Uterus (tissue), 4 donors: Measurements from ENCODE around the gene ESRRG. TPM values are rescaled to one million over a fixed set of nuclear protein-coding genes. Genes with fewer than 3 reads are reported as not detected.

Experiments
- DNase-seq, 2 donors: peaks; one replicate each; pipeline ENCODE4 v3.0.0-alpha.2; 2019 to 2020
- H3K27ac ChIP-seq, 2 donors: fragments of 200-600 bp; sonication (generic); 1 replicate in 1 of 2; 2 replicates in 1 of 2; pipeline ENCODE4 v1.5.1; 2016 to 2018
- H3K27me3 ChIP-seq, 2 donors: fragments of 200-600 bp; sonication (generic); one replicate each; pipeline ENCODE4 v1.5.1; 2018 to 2019; ENCODE audit warnings: control low read depth in 1 of 2
- H3K36me3 ChIP-seq, 2 donors: fragments of 200-600 bp; sonication (generic); one replicate each; pipeline ENCODE4 v1.5.1; 2019; ENCODE audit warnings: control low read depth in 1 of 2
- H3K4me1 ChIP-seq, 2 donors: fragments of 200-600 bp; sonication (generic); one replicate each; pipeline ENCODE4 v1.5.1; 2018 to 2019; ENCODE audit warnings: control low read depth in 1 of 2
- H3K4me3 ChIP-seq, 2 donors: fragments of 200-600 bp; sonication (generic); 1 replicate in 1 of 2; 2 replicates in 1 of 2; pipeline ENCODE4 v1.5.1; 2018 to 2019; ENCODE audit warnings: mild to moderate bottlenecking in 1 of 2
- H3K9me3 ChIP-seq, 2 donors: fragments of 200-600 bp; sonication (generic); one replicate each; pipeline ENCODE4 v1.5.1; 2019; ENCODE audit warnings: control low read depth in 1 of 2
- CTCF ChIP-seq, 4 experiments: fragments of 200-600 bp in 2 of 4; fragments of 450-650 bp in 2 of 4; sonication (generic) in 2 of 4; IDR thresholded peaks; one replicate each; pipeline ENCODE4 v1.5.1; 2016 to 2019; ENCODE audit warnings: antibody characterized with exemption in 4 of 4, mild to moderate bottlenecking in 2 of 4, moderate library complexity in 1 of 4
- POLR2A ChIP-seq, 2 donors: fragments of 450-650 bp; IDR thresholded peaks; one replicate each; pipeline ENCODE4 v1.6.1; 2016; ENCODE audit warnings: antibody characterized with exemption in 2 of 2, mild to moderate bottlenecking in 1 of 2, moderate library complexity in 1 of 2
- intact Hi-C: fragments of 100-400 bp; cut with DNase I; formaldehyde crosslinking; loops from one replicate; pipeline ENCODE4 v1.15.1; 2023; ENCODE audit warnings: low total_unique reads
- total RNA-seq, 4 donors: library from RNA; depleted of rRNA in 3 of 4; stranded (reverse); fragments of >200 nt in 3 of 4; gene quantifications; one replicate each; pipeline versions ENCODE4 v1.1.0 to v1.2.4, GENCODE V29; 2014 to 2023
- donor health status: DM: yes; HTN: yes; CAD: no.

Gene ESRRG
- total RNA-seq, 4 donors from 2014 or later, result 0.21 to 14.6 (median 0.29) TPM; not detected in 1

- H3K4me1 ChIP-seq, result no peaks in the 10 kb centered on the region
- no peak for DNase-seq
- no peaks in the 10 kb centered on the region for H3K9me3 ChIP-seq
- H3K36me3 ChIP-seq, result no peaks in the 10 kb centered on the region
- H3K4me3 ChIP-seq, result no peak overlapping the region
- H3K27ac ChIP-seq, result no peak overlapping the region
- intact Hi-C loops, result no loop called here
- no peaks in the 10 kb centered on the region for H3K27me3 ChIP-seq
- TF ChIP-seq POLR2A (IDR thresholded peaks at IDR 0.05), result no peak
Observed at GRCh38 chr1:216528816-216529215, 194.4 kb downstream of the ESRRG start.

- no peak overlapping the region for H3K4me3 ChIP-seq
- intact Hi-C loops, result no loop called here
- DNase-seq, result no peak
Observed at GRCh38 chr1:216523449-216524190, 199.6 kb downstream of the ESRRG start.

GRCh38 chr1:216523043-216523442 lies 200.2 kb downstream of the ESRRG start:
- no peak overlapping the region for H3K27ac ChIP-seq
- no peaks in the 10 kb centered on the region for H3K27me3 ChIP-seq
- no peaks in the 10 kb centered on the region for H3K9me3 ChIP-seq
- intact Hi-C loops, result no loop called here
- no peaks in the 10 kb centered on the region for H3K4me1 ChIP-seq
- TF ChIP-seq CTCF (IDR thresholded peaks at IDR 0.05) (no peak), POLR2A (IDR thresholded peaks at IDR 0.05) (no peak)
- DNase-seq, result no peak
- no peak overlapping the region for H3K4me3 ChIP-seq
- no peaks in the 10 kb centered on the region for H3K36me3 ChIP-seq

More at GRCh38 chr1:216523449-216524190, 199.6 kb downstream of the ESRRG start:
- H3K36me3 ChIP-seq, result no peaks in the 10 kb centered on the region
- no peaks in the 10 kb centered on the region for H3K9me3 ChIP-seq
- TF ChIP-seq POLR2A (IDR thresholded peaks at IDR 0.05), result no peak
- no peak for TF ChIP-seq CTCF (IDR thresholded peaks at IDR 0.05)
- H3K4me1 ChIP-seq, result no peaks in the 10 kb centered on the region
- H3K27me3 ChIP-seq, result no peaks in the 10 kb centered on the region
- no peak overlapping the region for H3K27ac ChIP-seq

- H3K4me1 ChIP-seq, result no peaks in the 10 kb centered on the region
- H3K9me3 ChIP-seq, result no peaks in the 10 kb centered on the region
- DNase-seq, result no peak
- no peak overlapping the region for H3K4me3 ChIP-seq
- no peaks in the 10 kb centered on the region for H3K36me3 ChIP-seq
- TF ChIP-seq POLR2A (IDR thresholded peaks at IDR 0.05) (no peak), CTCF (IDR thresholded peaks at IDR 0.05) (no peak)
- no peaks in the 10 kb centered on the region for H3K27me3 ChIP-seq
- H3K27ac ChIP-seq, result no peak overlapping the region
- intact Hi-C loops, result no loop called here
Observed at GRCh38 chr1:216521477-216521876, 201.8 kb downstream of the ESRRG start.

GRCh38 chr1:216518844-216519627 lies 204.2 kb downstream of the ESRRG start:
- H3K36me3 ChIP-seq, result no peaks in the 10 kb centered on the region
- no peak for DNase-seq
- TF ChIP-seq POLR2A (IDR thresholded peaks at IDR 0.05) (no peak), CTCF (IDR thresholded peaks at IDR 0.05) (no peak)

More at GRCh38 chr1:216518844-216519627, 204.2 kb downstream of the ESRRG start:
- Histone ChIP-seq H3K4me1 (no peaks in the 10 kb centered on the region), H3K9me3 (no peaks in the 10 kb centered on the region), H3K4me3 (no peak overlapping the region), H3K27me3 (no peaks in the 10 kb centered on the region), H3K27ac (no peak overlapping the region)
- intact Hi-C loops, result no loop called here
